Lower leg skin (tissue), 3 donors: ENCODE data around the gene CLEC2D.

ENCODE experiments used
- CTCF ChIP-seq, 3 donors: fragments of 450-650 bp; IDR thresholded peaks; one replicate each; pipeline ENCODE4 v1.5.1; 2016; ENCODE audit warnings: antibody characterized with exemption in 3 of 3, mild to moderate bottlenecking in 3 of 3, moderate library complexity in 2 of 3
- POLR2A ChIP-seq, 2 donors: fragments of 450-650 bp; IDR thresholded peaks; one replicate each; pipeline ENCODE4 v1.6.1; 2016 to 2017; ENCODE audit warnings: antibody characterized with exemption in 2 of 2, mild to moderate bottlenecking in 1 of 2, moderate library complexity in 1 of 2

- TF ChIP-seq CTCF (IDR thresholded peaks at IDR 0.05) (no peak), POLR2A (IDR thresholded peaks at IDR 0.05) (no peak)
Observed at GRCh38 chr12:9719790-9720189, 50.3 kb downstream of the CLEC2D start.
